ENCODE data around the gene EPHB2.

The EPHB2 gene

GRCh38 chr1:22848405-22848804, 137.8 kb downstream of the EPHB2 start:
- in situ Hi-C loops (cut with HindIII; ENCODE audit: low sequenced_read_pairs) = no loop called here

DNA sequence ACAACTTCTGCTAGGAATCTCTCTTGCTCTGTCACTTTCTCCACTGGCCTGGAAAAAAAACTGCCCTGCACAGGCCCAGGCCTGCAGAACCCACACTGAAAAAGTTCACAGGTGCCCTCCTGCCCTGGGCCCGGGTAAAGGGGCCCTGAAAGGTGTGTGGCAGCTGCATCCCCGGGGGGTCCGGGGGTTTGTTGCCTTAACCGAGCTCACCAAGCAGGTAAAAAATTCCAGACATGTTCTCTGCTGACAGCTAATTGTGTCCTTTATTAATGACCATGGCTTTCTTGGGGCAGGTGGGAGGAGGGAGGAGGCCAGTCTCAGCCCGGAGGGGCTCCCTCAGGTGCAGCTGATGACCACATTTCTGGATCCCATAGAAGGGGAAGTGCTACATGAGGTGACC, 139.1 kb downstream of the EPHB2 start:
- in situ Hi-C loops (cut with HindIII; ENCODE audit: low sequenced_read_pairs) = loop anchor here (5.0 kb wide), 1 partner anchor 42 kb away; no protein-coding TSS in a partner anchor

DNA sequence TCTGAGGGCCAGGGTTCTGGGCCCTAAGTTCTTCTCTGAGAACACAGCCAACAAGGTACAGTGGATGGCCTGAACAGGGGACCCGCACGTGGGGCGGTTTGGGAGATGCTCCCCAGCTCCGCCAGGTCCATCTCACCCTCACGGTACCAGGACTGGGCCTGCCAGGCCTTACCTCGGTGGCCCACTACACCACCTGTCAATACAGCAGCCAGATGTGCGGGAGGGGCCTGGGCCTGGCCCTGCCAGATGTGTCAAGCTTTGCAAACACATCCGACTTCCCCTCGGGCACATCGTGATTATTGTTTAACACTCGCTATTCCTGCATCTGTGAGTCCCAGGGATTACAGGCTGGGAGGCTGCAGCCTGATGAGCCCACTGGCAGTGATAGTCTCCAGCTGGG, 139.6 kb downstream of the EPHB2 start:
- in situ Hi-C loops (cut with HindIII; ENCODE audit: low sequenced_read_pairs) = loop anchor here (5.0 kb wide), 1 partner anchor 43 kb away; no protein-coding TSS in a partner anchor

GRCh38 chr1:22850681-22851080, 140.0 kb downstream of the EPHB2 start:
- in situ Hi-C loops (cut with HindIII; ENCODE audit: low sequenced_read_pairs) = loop anchor here (5.0 kb wide), 1 partner anchor 43 kb away; no protein-coding TSS in a partner anchor

- in situ Hi-C loops (cut with HindIII; ENCODE audit: low sequenced_read_pairs) = loop anchor here (5.0 kb wide), 1 partner anchor 44 kb away; no protein-coding TSS in a partner anchor
Observed at GRCh38 chr1:22851517-22851916, 140.9 kb downstream of the EPHB2 start.

DNA sequence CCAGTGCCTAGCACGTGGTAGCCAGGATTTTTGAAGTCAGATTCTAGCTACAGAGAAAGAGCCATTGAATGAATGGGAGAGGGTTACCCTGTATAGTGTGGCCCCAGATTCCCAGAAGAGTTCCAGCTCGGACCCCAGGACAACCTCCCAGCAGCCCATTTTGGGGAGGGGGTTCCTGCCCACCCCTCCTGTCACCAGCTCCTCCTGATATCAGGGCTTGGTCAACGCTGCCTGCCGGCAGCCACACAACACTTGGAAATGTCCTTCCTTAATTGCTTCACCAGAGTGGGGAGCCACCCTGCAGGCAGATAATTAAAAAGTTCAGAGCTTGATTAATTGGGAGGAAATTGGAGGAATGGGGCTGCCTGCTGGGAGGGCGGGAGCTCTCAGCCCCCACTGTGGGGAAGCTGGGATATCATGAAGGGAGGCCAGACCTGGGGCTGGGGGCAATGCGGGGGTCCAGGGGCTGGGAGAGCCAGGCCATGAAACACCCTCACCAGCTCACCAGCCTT, 141.6 kb downstream of the EPHB2 start:
- in situ Hi-C loops (cut with HindIII; ENCODE audit: low sequenced_read_pairs) = loop anchor here (5.0 kb wide), 1 partner anchor 45 kb away; no protein-coding TSS in a partner anchor

- in situ Hi-C loops (cut with HindIII; ENCODE audit: low sequenced_read_pairs) = loop anchor here (5.0 kb wide), 1 partner anchor 46 kb away; no protein-coding TSS in a partner anchor
Observed at GRCh38 chr1:22853651-22854185, 143.1 kb downstream of the EPHB2 start.

DNA sequence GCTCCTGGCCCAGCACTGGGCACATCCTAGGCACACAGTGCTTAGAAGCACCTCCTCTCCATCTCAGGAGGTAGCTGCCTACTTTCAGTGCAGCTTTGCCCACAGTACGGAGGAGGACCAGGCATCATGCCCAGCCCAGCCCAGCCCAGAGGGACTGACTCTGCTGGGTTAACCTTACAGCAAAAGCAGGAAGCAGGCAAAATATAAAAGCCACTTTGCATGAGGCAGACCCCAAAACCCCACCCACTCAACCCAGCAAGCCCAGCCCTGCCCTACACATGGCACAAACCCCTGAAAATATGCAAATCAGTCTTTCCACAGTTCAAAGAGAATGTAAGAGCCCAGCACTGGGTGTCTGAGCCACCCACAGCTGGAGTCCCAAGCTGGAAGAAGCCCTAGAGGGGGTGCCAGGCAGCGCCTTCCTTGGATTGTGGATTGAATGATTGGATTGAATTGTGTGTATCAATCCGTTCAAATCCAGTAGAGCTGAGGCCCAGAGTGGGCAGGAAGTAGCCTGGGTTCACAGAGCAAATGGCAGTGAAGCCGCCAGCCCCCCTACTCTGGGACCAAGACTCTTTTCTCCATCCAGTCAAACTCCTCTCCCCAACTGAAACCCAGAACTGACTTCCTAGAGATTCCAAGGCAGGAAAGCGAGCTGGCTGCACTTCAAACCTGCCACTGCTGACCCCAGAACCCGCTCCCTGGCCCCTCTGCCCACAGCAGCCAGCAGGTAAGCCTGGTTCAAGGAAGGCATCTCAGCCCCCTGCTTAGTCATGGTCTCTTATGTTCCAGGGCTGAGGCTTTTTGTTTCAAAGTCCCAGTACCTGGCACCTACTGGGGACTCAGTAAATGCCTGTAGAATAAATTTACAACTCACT, 144.3 kb downstream of the EPHB2 start:
- in situ Hi-C loops (cut with HindIII; ENCODE audit: low sequenced_read_pairs) = loop anchor here (5.0 kb wide), 1 partner anchor 48 kb away; no protein-coding TSS in a partner anchor

DNA sequence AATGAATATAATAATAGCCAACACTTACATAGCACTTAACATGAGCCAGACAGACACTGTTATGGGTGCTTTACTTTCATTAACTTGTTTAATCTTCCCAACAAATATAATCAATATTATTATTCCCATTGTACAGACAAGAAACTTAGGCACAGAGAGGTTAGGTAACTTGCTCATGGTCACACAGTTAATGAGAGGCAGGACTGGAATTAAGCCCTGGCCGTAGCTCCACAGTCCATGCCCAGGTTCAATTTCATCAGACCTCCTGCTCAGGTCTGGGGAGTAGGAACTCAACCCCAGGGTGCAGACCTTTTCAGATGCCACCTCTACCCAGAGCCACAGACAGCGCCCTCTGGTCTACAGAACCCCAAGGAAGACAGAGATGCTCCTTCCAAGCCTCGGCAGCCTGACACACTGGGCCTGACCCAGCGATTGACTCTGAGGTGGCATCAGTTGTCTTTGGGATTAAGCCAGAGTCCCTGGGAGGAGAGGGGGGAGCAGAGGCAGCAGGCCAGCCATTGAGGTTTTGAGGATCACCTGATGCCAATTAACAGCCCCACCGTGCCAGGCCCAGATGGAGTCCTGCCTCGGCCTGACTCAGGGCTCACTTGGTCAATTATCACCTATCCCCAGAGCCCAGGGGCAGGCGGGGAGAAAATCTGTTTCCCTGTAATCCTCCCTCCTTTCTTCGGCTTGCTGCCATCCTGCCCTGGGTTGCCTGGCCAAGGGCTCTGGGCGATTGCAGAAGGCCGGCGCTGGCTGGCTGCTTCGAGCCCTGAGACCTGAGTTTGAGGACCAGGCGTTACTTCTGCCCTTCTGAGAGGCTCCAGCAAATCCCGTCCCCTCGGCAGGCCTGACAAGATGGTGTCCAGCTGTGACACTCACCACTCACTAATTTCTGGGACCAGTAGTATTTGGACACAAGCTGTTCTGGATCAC, 145.3 kb downstream of the EPHB2 start:
- in situ Hi-C loops (cut with HindIII; ENCODE audit: low sequenced_read_pairs) = no loop called here

GRCh38 chr1:22857661-22858060, 147.0 kb downstream of the EPHB2 start:
- in situ Hi-C loops (cut with HindIII; ENCODE audit: low sequenced_read_pairs) = no loop called here

DNA sequence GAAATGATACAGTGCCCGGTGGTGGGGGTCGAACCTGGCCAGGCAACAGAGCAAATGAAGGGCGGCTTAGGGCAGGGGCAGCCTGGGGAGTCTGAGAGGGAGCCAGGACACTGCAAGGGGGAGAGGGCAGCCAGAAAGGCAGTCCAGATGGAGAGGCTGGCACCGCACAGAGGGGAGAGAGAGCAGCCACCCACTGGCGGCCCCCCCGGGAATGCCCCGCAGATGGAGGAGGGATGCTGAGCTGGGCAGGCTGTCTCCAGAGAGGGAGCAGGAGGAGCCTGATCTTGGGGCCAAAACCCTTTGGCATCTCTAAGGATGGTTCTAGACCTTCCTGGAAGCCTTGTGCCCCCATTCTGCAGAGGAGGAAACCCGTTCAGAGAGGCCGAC, 149.8 kb downstream of the EPHB2 start:
- in situ Hi-C loops (cut with HindIII; ENCODE audit: low sequenced_read_pairs) = no loop called here

DNA sequence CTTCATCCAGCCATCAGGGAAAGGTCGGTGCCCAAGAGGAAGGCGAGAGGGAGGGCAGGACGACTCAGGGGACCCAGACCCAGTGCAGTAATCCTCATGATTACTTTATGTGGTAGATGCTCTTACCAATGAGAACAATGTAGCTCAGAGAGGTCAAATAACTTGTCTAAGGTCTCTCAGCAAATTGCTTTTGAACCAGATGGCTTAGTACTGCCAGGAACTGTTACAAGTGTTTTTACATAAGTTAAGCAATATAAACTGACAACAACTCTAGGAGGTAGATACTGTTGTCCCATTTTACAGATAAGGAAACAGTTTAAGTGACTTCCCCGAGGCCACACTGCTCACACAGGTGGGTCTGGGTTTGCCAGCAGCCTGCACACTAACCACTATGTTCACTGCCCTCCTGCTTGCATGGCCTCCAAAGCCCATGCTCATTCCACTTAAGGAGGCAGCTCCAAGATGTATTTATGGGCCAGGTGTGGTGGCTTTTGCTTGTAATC, 150.3 kb downstream of the EPHB2 start:
- in situ Hi-C loops (cut with HindIII; ENCODE audit: low sequenced_read_pairs) = no loop called here

GRCh38 chr1:22861764-22862440, 151.3 kb downstream of the EPHB2 start:
- in situ Hi-C loops (cut with HindIII; ENCODE audit: low sequenced_read_pairs) = no loop called here

GRCh38 chr1:22862752-22863151, 152.1 kb downstream of the EPHB2 start:
- in situ Hi-C loops (cut with HindIII; ENCODE audit: low sequenced_read_pairs) = no loop called here

DNA sequence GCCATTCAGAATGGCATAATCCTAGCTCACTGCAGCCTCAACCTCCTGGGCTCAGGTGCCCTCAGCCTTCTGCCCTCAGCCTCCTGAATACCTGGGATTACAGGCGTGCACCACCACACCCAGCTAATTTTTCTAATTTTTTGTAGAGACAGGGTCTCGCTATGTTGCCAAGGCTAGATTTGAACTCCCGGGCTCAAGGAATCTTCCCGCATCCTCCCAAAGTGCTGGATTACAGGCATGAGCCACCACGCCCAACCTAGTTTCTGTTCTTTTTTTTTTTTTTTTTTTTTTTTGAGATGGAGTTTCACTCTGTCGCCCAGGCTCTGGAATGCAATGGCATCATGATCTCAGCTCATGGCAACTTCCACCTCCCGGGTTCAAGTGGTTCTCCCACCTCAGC, 153.1 kb downstream of the EPHB2 start:
- in situ Hi-C loops (cut with HindIII; ENCODE audit: low sequenced_read_pairs) = no loop called here

GRCh38 chr1:22864886-22865285, 154.2 kb downstream of the EPHB2 start:
- in situ Hi-C loops (cut with HindIII; ENCODE audit: low sequenced_read_pairs) = no loop called here

GRCh38 chr1:22865736-22866135, 155.1 kb downstream of the EPHB2 start:
- in situ Hi-C loops (cut with HindIII; ENCODE audit: low sequenced_read_pairs) = no loop called here

GRCh38 chr1:22866868-22867267, 156.2 kb downstream of the EPHB2 start:
- in situ Hi-C loops (cut with HindIII; ENCODE audit: low sequenced_read_pairs) = no loop called here

GRCh38 chr1:22868331-22868730, 157.7 kb downstream of the EPHB2 start:
- in situ Hi-C loops (cut with HindIII; ENCODE audit: low sequenced_read_pairs) = no loop called here

DNA sequence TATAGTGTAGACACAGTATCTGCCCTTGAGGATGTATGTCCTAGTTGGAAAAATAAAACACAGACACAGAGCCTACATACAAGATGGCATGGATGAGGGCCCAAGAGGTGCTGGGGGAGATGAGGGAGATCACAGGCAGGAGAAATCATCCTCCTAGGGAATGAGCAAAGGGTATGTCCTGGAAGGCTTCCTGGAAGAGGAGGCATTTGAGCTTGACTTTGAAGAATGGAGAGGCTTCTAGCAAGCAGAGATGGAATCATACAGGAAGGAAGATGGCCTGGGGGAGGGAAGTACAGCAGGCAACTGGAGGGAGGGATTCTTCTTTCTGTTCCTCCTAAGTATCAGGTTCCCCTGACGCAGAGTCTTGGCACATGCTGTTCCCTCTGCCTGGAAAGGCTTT, 158.7 kb downstream of the EPHB2 start:
- in situ Hi-C loops (cut with HindIII; ENCODE audit: low sequenced_read_pairs) = no loop called here
